SKM-1 treated with dmso at 0.1 percent for 144 hours (cell line): ENCODE results near the gene DEGS1.

Experiments
- DNase-seq: peaks from one replicate; lab custom pipeline; 2025; ENCODE audit not compliant: unreplicated experiment; lab: John Stamatoyannopoulos, UW

DEGS1 gene

DNA sequence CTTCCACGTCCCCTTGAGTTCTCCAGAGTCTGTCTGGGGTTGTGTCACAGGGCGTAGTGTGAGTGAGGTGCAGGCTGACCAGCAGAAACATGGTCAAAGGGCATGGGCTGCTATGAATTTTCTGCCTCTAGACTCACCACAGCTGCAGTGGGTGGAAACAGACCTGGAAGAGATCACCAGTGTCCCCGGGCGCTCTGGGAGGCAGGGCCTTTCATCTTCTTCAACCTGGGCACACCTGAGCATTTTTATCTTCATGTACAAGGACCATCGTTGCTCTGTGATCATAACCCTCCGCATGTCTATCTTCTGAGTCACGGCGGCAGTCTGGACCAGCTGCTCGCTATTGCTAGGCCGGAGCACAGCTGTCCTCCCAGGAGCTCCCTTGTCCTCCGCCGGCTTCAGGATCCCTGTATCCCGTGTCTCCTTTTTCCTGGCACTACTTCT is 29.6 kb downstream of the DEGS1 start:
- no peak for DNase-seq

DNA sequence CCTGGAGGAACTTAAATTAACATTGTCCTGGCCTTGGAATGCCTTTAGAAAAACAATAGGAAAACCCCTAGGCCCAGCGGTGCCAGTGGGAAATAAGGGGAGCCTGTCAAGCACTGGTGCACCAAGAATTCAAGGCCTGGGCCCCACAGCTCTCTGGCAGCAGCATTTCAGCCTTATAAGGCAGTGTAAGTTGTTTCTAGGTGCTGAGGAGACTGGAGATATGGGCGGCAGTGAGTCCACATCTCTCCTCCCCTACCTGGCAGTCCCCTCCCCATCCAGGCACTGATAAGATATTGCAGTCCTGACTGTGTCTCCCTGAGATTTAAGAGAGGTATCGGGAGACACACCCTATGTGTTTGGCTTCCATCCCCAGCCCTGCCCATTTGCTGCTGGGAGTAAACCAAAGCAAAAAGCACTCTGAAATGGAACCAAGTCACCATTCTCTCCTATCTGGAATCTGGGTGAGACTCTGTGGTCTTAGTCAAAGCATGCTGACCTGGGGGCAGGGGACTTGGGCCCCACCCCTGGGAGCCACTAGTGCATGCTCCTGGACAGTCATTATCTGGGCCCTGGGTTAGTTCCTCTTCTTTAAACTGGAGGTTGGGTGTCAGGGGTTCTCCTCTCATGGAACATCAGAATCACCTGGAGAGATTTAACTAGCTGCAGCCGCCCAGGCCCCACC is 30.5 kb downstream of the DEGS1 start:
- DNase-seq, result peak; percentile 35

DNA sequence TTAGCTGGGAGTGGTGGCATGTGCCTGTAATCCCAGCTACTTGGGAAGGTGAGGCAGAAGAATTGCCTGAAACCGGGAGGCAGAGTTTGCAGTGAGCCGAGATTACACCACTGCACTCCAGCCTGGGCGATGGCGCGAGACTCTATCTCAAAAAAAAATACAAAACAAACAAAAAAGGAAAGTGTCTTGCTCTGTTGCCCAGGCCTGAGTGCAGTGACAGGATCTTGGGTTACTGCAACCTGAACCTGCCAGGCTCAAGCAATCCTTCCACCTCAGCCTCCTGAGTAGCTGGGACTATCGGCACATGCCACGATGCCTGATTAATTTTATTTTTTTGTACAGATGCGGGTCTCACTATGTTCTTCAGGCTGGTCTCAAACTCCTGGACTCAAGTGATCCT is 33.3 kb downstream of the DEGS1 start:
- DNase-seq, result no peak

DNA sequence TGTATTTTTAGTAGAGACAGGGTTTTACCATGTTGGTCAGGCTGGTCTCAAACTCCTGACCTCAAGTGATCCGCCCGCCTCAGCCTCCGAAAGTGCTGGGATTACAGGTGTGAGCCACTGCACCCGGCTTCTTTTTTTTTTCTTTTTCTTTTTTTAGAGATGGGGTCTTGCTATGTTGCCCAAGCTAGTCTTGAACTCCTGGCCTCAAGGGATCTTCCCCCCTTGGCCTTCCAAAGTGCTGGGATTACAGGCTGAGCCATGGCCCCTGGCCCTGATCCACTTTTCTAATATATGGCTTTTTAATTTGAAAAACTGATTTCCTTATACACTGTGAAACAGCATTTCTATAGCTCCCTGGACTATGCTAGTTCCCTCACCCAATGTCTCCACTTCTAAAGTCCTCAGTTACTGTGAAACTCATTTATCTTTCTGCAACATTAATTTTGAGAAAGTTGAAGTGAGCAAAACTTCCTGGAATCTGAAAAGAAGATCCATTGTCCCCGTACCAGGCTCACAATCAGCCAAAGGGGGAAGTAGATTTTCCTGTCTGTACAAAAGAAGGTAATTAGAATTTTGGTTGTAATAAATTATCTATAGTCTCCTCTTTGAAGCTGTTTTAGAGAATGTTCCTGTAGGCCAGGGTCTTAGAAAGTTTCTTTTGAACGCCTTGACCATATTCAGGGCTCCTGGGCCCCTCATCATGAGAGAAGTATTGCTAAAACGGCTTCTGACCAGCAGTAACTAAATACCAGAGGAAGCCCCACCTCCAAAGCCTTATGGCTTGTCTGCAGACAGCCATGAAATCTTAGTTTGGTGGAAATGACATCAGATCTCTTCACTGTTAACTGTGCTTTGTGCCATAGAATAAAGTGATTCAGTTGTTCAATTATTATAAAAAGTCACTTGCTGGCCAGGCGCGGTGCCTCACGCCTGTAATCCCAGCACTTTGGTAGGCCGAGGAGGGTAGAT is 34.9 kb downstream of the DEGS1 start:
- DNase-seq, result no peak

DNA sequence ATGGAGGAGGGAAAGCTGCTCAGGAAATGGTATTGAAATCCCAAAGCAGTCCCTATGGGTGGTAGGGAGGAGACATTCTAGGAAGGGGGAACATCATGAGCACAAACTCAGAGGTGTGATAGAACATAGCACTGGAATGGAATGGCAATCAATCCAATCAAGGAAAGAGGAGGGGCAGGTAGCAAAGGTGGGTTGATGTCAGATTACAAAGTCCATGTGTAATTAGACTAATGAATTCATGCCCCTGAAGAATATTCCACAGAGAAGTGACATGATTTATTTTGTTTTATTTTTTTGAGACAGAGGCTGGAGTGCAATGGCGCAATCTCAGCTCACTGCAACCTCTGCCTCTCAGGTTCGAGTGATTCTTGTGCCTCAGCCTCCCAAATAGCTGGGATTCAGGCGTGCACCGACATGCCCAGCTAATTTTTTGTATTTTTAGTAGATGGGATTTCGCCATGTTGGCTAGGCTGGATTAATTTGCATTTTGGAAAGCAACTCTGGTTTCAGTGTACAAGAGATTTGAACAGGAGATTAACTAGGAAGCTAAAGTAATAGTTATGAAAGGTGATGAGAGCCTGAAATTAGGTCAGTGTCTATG is 36.1 kb downstream of the DEGS1 start:
- no peak for DNase-seq

DNA sequence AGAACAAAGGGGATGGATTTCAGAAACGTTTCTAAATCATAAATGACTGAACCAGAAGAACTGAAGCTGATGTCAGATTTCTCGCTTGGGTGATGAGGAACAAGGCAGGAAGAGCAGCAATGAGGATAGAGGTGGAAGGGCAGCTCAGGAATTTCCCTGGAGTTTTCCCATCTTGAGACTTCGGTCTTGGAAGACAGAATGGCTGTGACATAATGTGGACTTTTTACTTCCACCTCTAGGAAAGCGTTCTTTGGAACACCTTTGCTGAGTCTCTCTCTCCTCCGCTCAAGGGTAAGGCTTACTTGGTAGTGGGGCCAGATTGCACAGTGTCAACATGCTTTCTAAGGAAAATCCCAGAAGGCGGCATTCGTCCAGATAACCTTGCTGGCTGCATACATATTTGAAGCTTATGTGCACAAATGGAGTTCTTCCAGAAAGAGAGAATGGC is 36.6 kb downstream of the DEGS1 start:
- DNase-seq, result no peak

DNA sequence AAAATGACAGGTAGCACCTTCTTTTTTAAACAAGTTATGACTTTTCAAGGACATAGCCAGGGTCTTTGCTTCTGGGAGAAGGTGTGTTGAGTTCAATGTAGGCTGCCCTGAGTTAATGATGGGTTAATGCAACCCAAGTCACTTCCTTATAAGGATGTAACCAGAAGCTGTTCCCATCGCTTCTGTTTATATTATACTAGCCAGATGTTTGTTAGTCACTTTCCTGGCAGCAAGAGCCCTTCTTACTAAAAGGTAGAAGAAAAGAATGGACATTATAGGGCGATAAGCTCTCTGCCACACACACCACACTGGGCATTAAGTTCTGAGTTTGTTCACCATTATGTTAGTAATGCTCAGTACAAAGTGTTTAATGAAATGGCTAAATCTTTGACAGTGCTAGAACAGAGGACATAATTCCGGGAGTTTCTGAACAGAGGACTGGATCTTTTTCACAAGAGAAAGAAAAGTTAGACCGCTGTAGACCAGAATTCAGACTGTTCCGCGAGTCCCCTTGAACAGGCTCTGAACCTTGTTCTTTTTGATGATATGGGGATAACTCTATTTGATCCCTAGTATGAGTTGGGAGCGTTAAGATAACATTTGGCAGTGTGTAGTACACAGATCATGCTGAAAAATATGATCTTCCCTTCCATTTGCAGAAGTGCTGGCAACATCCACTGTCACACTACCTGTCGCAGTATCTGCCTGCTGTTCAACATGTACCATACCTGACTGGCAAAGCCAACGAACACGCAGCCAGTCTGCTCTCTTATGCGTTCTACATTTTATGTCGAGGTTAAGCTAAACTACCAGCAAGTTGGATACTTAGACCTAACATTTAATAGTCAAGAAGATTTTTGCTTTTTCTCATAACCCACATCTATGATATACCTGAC is 41.0 kb downstream of the DEGS1 start:
- no peak for DNase-seq

DNA sequence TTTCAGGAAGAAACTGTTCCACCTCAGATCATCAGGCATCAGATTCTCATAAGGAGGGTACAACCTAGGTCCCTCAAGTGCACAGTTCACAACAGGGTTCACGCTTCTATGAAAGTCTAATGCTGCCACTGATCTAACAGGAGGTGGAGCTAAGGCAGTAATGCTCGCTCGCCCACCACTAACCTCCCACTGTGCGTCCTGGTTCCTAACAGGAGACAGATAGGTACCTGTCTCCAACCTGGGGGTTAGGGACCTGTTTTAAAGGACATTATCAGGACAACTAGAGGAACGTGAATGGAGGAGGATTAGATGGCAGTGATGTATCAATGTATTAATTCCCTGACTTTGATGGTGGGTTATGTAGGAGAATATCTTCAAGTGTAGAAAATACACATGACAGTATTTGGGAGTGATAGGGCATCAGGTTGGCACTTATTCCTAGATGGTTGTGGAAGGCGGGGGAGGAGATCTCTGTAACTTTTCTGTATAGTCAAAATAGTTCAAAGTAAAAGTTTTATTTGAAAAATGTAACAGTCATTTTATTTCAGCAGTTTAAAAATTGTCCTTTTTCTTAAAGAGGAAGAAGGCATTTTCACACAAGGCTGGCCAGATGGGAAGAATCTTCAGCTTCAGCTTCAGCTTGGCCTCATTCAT is 43.9 kb downstream of the DEGS1 start:
- no peak for DNase-seq

DNA sequence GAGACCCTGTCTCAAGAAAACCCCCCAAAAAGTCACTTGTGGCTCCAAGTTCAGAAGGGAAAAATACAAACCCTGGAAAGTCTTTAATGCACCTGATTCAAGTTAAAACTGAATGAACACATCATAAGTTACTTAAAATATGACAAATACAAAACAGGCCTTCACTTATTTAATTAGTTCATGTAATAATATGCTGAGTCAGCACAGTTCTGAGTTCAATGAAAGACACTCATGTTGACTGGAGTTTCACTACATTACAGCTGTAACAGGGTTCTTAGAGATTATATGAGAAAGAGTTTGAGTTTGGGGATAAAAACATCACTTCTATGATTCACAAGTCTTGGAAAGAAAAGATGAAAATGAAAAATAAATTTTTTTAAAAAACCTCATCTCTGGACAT is 51.0 kb downstream of the DEGS1 start:
- no peak for DNase-seq

DNA sequence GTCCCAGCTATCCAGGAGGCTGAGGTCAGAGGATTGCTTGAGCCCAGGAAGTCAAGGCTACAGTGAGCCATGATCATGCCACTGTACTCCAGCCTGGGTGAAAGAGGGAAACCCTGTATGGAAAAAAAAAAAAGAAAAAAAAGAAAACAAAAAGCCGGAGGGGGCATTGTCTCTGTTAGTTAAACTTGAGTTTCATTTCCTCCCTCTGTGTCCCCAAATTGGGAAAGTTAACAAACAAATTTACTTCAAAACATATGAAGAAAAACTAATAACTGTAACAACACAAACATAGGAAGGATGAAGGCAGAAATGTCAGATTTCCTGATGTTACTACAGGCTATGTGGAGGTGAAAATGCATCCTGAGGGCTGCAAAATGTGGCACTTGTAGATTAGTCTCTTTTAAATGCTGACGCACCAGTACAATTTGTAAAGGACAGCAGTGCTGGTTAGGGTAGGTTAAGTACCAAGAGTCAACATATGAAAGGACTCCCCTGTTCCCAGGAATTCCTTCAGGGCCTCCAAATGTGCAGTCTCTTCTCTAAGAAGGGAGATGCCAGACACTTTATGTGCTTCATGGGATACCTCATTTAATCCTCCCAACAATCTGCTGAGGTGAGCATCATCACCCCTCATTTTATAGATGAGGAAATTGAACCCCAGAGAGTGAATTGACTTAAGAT is 52.9 kb downstream of the DEGS1 start:
- DNase-seq, result no peak

DNA sequence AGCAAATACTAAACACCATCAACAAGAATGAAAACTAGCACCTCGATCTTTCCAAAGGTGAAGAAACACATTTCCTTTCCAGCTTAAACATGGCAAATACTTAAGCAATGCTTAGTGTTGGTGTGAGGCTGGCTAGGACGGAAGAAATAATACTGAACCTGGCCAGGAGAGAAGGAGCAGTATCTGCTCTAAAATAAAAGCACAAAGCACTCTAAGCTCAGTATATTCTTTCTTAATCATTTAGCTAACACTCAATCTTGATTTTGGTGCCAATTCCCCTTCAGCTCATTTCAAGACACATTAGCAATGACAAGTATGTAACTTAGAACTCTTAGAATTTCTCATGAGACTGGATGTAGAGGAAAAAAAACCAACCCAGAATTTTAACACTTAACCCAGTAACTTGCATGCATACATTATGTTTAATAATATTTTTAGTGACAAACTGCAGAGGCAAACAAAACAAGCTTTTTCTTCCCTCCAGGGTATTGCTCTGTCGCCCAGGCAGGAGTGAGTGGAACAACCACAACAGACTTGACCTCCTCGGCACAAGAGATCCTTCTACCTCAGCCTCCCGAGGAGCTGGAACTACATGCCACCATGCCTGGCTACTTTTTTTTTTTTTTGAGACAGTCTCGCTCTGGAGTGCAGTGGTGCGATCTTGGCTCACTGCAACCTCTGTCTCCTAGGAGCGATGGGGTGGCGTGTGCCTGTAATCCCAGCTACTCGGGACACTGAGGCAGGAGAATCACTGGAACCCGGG is 54.3 kb downstream of the DEGS1 start:
- no peak for DNase-seq

DNA sequence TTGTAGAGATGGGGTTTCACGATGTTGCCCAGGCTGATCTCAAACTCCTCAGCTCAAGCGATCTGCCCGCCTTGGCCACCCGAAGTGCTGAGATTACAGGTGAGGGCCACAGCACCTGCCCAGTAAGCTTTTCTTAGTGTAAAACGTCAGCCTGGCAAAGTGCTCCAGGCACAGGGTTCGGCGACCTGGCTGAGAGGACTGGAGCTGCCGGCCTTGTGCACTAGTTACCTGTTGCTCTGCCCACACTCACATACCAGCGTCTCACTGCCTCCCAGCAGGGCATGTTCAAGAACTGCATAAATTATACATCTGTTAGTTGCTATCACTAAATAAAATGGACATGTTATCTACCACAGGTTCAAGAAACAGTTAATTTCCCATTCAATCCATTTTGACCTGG is 55.2 kb downstream of the DEGS1 start:
- DNase-seq, result no peak

DNA sequence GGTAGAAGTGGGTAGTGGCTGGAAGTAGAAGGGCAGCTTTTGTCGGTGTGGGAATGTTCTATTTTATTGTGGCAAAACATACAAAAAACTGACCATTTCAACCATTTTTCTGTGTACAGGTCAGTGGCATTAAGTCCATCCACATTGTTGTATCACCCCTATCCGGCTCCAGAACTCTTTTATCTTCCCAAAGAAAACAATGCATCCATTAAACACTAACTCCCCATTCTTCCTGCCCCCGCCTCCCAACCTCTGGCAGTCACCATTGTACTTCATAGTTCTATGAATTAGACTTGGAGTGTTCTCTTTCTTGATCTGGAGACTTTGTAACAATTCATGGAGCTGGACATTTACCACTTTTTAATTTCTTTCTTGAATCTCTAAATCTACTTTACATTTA is 55.7 kb downstream of the DEGS1 start:
- no peak for DNase-seq
